ES-I3 (cell line): ENCODE data around the gene ZNF618.
"Not testable (repeated sequence)": the region's sequence is repeated elsewhere in the genome, so short reads cannot be mapped to it uniquely, and the experiment has no call there.

Source experiments
- H3K36me3 ChIP-seq: 2 replicates; pipeline ENCODE4 v1.6.1; 2013; ENCODE audit warnings: mild to moderate bottlenecking, low read length, control low read depth, moderate library complexity; ENCODE audit not compliant: insufficient read depth
- H3K4me1 ChIP-seq: 2 replicates; pipeline ENCODE4 v1.6.1; 2013; ENCODE audit warnings: mild to moderate bottlenecking, control low read depth, low read length; ENCODE audit not compliant: insufficient read depth
- H3K9ac ChIP-seq: 2 replicates; pipeline ENCODE4 v1.6.1; 2013; ENCODE audit warnings: low read depth, mild to moderate bottlenecking, low read length, moderate library complexity
- H3K9me3 ChIP-seq: 2 replicates; pipeline ENCODE4 v1.6.1; 2013; ENCODE audit warnings: mild to moderate bottlenecking, low read length, moderate library complexity; ENCODE audit not compliant: control insufficient read depth, insufficient read depth

The ZNF618 gene

DNA sequence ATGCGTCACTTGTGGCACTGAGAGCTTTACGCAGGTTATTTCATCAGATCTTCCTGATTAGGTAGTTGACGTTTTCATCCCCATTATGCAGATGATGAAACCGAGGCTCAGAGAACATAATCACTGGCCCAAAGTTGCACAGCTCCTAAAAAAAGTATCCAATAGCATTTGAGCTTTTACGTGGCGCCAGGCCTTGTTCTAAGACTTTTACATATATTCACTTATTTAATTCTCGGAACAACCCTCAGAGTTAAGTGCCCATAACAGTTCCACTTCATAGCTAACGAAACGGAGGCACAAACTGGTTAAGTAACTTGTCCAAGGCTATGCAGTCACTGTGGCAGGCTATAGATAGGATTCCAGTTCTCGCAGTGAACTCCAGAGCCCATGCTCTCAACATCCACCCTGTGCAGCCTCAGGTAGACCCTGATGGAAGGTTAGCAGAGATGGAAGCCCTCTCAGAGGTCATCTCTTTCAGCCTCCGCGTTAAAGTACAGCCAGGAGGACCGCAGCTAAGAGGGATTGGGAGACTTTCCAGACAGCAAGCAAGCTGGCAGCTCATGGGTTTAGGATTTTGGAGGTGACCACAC, 162.7 kb downstream of the ZNF618 start:
- Histone ChIP-seq H3K9ac (no peak overlapping the region), H3K36me3 (peaks cover 7% of the 10 kb centered on the region; the same call in 1 of the 2 replicates), H3K4me1 (peaks cover 11% of the 10 kb centered on the region), H3K9me3 (no peaks in the 10 kb centered on the region)

GRCh38 chr9:114039484-114039883, 163.4 kb downstream of the ZNF618 start:
- Histone ChIP-seq H3K9me3 (no peaks in the 10 kb centered on the region), H3K9ac (no peak overlapping the region), H3K4me1 (peaks cover 11% of the 10 kb centered on the region), H3K36me3 (peaks cover 7% of the 10 kb centered on the region; the same call in 1 of the 2 replicates)

DNA sequence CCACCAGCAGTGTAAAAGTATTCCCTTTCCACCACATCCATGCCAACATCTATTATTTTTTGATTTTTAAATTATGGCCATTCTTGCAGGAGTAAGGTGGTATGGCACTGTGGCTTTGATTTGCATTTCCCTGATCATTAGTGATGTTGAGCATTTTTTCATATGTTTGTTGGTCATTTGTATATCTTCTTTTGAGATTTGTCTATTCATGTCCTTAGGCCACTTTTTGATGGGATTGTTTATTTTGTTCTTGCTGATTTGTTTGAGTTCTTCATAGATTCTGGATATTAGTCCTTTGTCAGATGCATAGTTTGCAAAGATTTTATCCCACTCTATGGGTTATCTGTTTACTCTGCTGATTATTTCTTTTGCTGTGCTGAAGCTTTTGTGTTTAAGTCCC, 167.6 kb downstream of the ZNF618 start:
- not testable (repeated sequence) for H3K9ac ChIP-seq, H3K36me3 ChIP-seq, H3K4me1 ChIP-seq, H3K9me3 ChIP-seq

GRCh38 chr9:114046237-114046755, 170.2 kb downstream of the ZNF618 start:
- Histone ChIP-seq H3K4me1 (no peaks in the 10 kb centered on the region), H3K36me3 (peaks cover 13% of the 10 kb centered on the region), H3K9me3 (no peaks in the 10 kb centered on the region), H3K9ac (no peak overlapping the region)

GRCh38 chr9:114046875-114047274, 170.8 kb downstream of the ZNF618 start:
- peaks cover 13% of the 10 kb centered on the region for H3K36me3 ChIP-seq
- no peaks in the 10 kb centered on the region for H3K9me3 ChIP-seq
- no peaks in the 10 kb centered on the region for H3K4me1 ChIP-seq
- no peak overlapping the region for H3K9ac ChIP-seq

DNA sequence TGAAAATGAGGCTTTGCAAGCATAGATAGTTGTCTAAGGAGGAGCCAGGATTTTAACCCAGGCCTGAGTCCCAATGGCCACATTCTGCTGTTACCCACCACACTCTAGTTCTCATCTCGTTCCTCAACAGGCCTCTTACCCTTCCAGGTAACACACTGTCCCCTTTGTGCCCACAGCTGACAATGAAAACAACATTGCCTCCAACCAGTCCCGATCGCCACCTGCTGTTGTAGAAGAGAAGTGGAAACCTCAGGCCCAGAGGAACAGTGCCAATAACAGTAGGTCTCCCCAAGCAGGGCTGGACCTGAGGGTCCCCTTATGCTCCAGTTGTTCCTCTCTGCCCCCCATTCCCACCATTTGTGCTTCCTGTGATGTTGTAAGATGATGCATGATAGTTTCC, 171.6 kb downstream of the ZNF618 start:
- peaks cover 13% of the 10 kb centered on the region for H3K36me3 ChIP-seq
- H3K4me1 ChIP-seq: no peaks in the 10 kb centered on the region
- no peaks in the 10 kb centered on the region for H3K9me3 ChIP-seq
- H3K9ac ChIP-seq: no peak overlapping the region

DNA sequence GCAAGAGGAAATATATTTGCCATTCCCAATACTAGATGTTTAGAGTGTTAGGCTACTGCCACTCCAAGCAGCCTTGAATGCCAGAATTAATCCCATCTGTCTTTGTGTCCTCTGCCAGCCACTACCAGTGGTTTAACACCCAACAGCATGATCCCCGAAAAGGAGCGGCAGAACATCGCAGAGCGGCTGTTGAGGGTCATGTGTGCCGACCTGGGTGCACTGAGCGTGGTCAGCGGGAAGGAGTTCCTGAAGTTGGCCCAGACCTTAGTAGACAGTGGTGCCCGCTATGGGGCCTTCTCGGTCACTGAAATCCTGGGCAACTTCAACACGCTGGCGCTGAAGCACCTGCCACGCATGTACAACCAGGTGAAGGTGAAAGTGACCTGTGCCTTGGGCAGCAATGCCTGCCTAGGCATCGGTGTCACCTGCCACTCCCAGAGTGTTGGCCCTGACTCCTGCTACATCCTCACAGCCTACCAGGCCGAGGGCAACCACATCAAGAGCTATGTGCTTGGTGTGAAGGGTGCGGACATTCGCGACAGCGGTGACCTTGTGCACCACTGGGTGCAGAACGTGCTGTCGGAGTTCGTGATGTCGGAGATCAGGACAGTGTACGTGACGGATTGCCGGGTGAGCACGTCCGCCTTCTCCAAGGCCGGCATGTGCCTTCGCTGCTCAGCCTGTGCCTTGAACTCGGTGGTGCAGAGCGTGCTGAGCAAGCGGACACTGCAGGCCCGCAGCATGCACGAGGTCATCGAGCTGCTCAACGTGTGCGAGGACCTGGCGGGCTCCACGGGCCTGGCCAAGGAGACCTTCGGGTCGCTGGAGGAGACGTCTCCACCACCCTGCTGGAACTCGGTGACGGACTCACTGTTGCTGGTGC, 172.7 kb downstream of the ZNF618 start:
- Histone ChIP-seq H3K4me1 (no peaks in the 10 kb centered on the region), H3K36me3 (peaks cover 13% of the 10 kb centered on the region), H3K9me3 (no peaks in the 10 kb centered on the region), H3K9ac (no peak overlapping the region)

GRCh38 chr9:114049441-114050225, 173.5 kb downstream of the ZNF618 start:
- H3K9ac ChIP-seq: no peak overlapping the region
- H3K9me3 ChIP-seq: no peaks in the 10 kb centered on the region
- H3K4me1 ChIP-seq: no peaks in the 10 kb centered on the region
- peaks cover 13% of the 10 kb centered on the region for H3K36me3 ChIP-seq

- Histone ChIP-seq H3K9me3 (no peaks in the 10 kb centered on the region), H3K4me1 (no peaks in the 10 kb centered on the region), H3K9ac (no peak overlapping the region), H3K36me3 (peaks cover 13% of the 10 kb centered on the region)
Observed at GRCh38 chr9:114050226-114050568, 174.1 kb downstream of the ZNF618 start.

DNA sequence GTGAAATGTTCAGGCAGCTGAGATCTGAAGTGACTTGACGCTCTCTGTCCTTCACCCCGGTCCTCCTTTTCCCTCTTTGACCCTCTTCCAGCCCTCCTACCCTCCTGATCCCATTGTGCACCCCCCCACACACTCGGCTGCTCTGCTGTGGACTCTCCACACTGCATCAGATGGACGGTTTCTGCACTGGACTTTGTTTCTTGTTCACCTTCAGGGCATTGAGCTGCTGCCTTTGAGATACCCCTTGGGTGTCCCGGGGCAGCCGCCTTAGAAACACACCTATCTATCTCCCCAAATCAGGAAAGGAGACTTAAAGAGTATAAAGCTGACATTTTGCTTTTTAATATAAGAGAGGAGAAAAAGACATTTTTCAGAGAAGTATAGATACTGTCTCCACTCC, 174.5 kb downstream of the ZNF618 start:
- Histone ChIP-seq H3K4me1 (no peaks in the 10 kb centered on the region), H3K9ac (no peak overlapping the region), H3K9me3 (no peaks in the 10 kb centered on the region), H3K36me3 (peaks cover 13% of the 10 kb centered on the region)

DNA sequence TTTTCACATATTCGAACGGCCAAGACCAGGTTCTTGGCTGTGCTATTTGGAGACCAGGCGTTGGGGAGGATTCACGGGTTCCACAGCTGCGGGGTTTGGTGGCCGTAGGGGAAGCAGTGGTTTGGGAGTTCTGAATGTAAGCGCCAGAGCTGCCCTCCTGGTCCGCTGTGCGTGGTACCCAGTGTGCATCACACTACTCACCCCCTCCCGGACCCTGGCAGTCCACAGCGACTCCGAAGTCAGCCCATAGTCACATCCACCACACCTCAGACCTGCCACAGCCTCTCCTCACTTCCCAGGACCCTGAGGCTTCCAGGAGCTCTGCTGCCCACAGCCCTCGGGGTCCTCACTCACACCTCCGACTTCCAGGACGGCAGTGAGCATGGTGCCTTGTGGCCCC, 175.2 kb downstream of the ZNF618 start:
- no peak overlapping the region for H3K9ac ChIP-seq
- peaks cover 13% of the 10 kb centered on the region for H3K36me3 ChIP-seq
- H3K9me3 ChIP-seq: no peaks in the 10 kb centered on the region
- no peaks in the 10 kb centered on the region for H3K4me1 ChIP-seq

- H3K9ac ChIP-seq: no peak overlapping the region
- no peaks in the 10 kb centered on the region for H3K9me3 ChIP-seq
- H3K4me1 ChIP-seq: no peaks in the 10 kb centered on the region
- H3K36me3 ChIP-seq: peaks cover 13% of the 10 kb centered on the region
Observed at GRCh38 chr9:114051706-114052105, 175.6 kb downstream of the ZNF618 start.

DNA sequence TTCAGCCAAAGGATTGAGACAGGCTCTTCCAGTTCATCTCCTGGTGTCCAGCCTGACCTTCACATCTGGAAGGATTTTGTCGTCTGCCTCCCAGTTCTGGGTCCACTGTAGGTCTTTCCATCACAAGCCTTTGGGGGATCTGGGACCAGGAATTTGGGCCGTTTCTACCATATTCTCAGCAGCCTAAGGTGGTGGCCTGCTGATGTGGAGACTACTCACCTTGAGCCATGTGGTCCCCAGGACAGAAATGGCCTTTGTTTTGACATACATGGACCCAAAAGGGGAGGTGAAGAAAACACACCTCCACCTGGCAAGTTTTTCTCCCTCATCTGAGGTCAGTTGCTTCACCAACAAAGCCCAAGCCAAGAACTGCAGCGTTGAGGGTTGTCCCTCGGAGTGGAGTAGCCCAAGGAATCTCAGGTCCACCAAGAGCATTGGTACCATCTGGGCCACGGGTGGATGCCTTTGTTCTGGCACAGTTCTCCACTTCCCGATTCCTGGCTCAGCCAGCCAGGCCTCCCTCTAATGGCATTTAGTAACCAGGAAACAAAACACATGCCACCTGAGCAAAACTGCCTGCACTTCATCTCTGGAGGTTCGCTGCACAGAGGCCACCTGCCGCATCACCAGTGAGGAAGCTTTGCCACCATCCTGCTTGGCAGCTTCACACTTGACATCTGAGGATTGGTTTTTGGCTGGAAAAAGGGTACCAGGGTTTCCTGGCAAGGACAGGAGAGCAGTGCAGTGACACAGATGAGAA, 177.3 kb downstream of the ZNF618 start:
- no peaks in the 10 kb centered on the region for H3K4me1 ChIP-seq
- H3K9ac ChIP-seq: no peak overlapping the region
- peaks cover 13% of the 10 kb centered on the region for H3K36me3 ChIP-seq
- H3K9me3 ChIP-seq: no peaks in the 10 kb centered on the region

- Histone ChIP-seq H3K9ac (no peak overlapping the region), H3K36me3 (peaks cover 9% of the 10 kb centered on the region), H3K4me1 (no peaks in the 10 kb centered on the region), H3K9me3 (no peaks in the 10 kb centered on the region)
Observed at GRCh38 chr9:114054191-114054690, 178.1 kb downstream of the ZNF618 start.
